ENCODE results near the gene NOBOX.
"Not testable (repeated sequence)": the region's sequence is repeated elsewhere in the genome, so short reads cannot be mapped to it uniquely, and the experiment has no call there.

Gene NOBOX

DNA sequence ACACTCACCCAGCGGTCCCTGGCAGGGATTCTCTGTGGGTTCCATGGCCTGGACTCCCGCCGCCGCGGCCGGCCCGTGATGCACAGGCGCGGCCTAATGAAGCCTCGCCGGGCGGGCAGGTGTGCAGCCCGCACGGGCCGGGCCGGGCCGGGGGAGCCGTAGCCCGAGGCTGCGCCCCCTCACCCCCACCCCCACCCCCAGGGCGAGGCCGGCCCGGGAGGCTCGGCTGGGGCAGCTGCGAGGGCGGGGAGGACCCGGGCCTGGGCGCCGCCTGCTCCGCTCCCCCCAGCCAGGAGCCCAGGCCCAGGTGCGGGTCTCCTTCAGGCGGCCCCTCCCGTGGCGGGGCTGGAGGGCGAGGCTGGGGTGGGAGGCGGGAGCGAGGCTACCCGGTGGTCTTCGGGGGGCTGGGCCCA lies at the start of gene NOBOX:
NOBOX (minus strand) TSS at position 45 of the 413 bp plus-strand sequence.
- DNase-seq = no peak

DNA sequence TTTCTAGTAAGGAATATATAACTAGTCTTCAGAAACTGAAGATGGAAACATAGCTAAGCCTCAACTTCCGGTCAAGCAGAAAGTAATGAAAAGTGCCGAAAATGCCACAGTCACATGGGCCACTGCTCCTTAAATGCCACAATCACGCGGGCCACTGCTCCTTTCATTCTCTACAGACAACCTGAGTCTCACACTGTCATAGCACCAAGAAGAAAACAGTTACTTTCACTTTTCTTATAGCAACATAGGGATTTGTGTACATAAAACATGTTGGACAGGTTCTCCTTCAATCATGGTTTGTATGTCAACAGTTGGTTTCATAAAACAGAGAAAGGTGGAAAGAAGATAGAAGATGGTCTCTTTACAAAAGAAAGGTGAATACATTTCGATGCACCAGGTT lies 48.6 kb upstream of the NOBOX start:
- DNase-seq = no peak

DNA sequence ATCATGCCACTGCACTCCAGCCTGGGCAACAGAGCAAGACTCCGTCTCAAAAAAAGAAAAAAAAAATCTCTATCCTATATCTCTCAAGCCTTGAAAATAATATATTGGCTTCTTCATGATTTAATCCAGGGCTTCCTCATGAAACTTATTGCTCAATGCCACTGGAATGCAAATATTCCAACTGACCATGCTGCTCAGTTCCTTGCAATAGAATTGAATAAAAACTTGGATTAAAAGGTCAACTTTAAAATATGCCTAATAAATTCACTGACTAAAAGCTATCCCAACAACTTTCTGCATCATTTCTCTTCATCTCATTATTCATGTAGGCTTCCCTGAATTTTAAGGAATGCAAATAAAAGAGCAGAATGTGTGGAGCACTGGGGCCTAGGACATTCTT lies 42.1 kb upstream of the NOBOX start:
- no peak for DNase-seq

DNA sequence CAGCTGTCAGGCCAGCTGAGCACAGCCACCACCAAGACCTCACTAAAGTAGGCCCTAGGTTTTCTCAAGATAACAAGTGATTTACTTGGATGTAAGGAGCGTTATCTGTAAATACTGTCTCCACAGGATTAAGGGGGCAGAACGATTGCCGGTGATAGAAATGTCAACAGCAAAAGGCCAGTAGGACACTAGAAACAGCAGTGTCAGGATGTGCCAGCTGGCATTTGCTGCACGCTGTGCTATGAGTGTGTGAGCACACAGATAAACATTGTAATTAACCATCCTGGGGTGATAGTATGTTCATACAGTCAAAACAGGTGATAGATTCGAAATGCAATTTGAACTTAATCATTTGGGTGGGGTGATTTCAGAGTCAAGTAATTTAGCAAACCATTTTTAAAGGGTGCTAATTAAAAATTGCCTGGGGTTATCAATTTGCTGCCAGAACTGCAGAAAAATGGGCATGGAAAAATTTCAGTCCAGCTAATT lies 36.3 kb upstream of the NOBOX start:
- DNase-seq = no peak

DNA sequence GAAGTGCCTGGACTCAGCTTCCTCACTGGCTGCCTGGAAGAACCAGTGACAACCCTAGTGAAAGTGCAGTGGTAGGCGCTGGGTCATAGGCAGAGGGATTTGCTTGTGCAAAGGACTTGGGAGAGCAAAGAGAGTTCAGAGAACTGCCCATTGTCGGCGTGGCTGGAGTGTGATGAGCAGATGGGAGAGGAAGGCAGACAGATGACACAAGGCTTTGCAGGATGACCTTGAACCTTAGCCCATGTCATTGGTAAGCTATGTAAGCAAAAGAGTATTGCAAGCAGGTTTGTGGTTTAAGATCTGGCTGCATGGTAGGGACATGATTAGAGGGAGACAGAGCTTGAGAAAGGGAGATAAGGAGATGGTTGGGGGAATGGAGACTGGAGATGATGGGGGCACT lies 35.3 kb upstream of the NOBOX start:
- DNase-seq = no peak

DNA sequence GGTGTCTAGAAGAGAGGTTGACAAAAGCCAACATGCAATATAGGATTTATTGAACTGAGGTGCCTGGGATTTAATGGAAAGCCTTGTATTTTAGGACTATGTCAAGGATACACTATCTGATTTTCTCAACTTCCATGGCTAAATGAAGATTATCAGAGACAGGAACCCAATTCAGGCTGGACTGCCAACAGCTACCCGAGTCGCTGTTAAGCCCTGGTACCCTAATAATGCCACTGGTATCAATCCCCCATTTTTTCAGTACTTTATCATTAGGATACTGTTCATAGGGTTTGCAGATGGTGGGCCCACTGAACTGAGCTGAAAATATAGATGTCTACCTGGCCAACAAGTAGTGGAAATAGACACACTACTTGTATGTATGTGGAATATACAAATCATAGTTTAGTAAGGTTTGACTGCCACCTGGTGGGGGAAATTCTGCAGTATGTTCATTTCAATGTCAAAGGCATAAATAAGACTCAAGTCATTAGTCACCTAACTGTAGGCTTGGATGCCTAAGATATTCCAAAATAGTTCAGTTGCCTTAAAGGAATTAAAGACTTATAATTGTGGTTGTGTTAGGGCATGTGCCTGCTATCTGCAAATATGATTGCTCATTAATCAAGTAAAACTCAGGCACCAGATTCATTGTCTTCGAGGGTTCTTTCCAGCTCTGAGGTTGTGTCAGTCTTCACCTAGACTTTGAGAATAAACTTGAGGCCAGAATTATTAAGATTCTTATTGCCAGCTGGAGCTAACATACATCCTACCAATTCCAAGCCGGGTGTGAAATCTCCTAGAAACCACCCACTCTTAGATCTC lies 34.1 kb upstream of the NOBOX start:
- no peak for DNase-seq

DNA sequence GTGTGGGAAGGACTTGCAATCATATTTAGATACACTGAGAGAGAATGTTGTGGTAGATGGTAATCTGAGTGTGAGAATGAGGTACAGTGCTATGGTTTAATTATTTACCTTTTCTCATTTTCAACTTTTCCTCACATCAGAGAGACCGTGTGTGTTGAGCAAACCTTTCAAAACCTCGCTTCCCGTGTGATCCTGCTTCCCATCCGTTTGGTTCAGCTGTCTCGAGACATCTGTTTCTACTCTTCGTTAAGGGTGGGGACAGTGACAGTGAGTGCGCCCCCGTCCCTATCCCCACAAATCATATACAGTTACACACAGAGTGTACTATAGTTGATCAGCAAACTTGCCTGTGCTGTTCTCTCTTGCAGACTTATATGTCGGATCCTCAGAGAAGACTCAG lies 33.0 kb upstream of the NOBOX start:
- DNase-seq = no peak

DNA sequence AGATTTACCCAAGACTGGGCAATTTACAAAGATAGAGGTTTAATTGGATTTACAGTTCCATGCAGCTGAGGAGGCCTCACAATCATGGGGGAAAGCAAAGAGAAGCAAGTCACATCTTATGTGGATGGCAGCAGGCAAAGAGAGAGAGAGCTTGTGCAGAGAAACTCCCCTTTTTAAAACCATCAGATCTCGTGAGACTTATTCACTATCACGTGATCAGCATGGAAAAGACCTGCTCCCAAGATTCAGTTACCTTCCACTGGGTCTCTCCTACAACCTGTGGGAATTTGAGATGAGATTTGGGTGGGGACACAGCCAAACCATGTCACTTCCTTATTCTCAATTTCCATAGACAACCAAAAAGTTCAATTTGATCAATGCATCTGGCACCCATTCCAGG lies 24.9 kb upstream of the NOBOX start:
- no peak for DNase-seq

DNA sequence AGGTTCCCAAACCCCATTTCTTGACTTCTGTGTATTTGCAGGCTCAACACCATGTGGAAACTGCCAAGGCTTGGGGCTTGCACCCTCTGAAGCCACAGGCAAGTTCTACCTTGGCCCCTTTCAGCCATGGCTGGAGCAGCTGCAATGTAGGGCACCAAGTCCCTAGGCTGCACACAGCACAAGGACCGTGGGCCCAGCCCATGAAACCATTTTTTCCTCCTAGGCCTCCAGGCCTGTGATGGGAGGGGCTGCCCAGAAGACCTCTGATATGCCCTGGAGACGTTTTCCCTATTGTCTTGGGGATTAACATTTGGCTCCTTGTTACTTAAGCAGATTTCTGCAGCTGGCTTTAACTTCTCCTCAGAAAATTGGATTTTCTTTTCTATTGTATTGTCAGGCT lies 24.0 kb upstream of the NOBOX start:
- DNase-seq = not testable (repeated sequence)

DNA sequence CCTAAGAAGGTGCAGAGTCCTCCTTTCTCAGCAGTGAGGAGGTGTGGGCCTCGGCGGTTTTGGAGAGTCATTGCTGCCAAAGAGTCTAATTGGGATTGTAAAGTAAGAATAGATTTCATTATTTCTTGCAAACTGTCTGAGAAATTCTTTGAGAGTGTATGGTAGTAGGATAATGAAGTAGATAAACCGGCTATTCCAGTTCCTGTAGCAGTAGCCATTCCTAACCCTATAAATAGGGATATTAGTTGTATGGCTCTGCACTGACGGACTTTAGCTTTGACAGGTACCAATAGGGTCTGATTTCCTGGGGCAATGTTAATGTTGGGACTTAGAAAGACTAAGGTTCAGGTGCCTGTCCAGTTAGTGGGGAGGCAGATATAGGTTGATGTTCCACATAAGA lies 15.4 kb upstream of the NOBOX start:
- DNase-seq = not testable (repeated sequence)

DNA sequence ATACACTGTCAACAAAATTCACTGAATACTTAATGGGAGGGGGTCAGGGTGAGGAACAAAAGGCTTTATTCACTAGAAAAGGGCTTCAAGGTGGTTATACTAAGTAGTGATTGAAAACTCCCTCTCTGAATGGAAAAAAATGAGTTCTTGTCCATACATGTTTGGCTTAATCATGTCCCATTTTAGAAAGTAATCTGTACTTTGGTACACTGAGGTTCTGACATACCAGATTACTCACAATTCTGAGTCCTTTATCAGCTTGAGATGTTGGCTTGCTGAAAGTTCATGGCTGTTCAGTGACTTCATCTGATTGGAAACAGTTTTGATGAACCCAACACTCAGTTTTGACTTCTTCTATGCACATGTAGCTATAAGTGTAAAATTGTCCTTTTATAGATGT lies 12.8 kb upstream of the NOBOX start:
- DNase-seq = no peak

DNA sequence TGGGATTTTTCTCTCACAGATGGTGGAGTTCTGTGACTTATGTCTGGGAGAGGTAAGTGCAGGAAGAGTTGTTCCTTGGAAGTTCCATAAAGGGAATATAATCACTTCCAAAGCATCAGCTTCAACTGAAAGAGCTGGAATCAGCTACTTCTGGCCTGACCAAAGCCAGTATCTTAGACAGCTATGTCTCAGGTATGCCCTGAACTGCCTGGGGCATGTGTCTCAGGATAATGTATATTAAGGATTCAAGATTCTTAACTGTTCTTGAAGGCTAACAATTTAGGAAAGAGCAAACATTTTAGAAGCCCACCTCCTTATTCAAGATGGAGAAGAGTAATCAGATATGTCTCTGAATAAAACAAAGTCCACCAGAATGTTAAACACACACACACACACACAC lies 12.4 kb upstream of the NOBOX start:
- no peak for DNase-seq

DNA sequence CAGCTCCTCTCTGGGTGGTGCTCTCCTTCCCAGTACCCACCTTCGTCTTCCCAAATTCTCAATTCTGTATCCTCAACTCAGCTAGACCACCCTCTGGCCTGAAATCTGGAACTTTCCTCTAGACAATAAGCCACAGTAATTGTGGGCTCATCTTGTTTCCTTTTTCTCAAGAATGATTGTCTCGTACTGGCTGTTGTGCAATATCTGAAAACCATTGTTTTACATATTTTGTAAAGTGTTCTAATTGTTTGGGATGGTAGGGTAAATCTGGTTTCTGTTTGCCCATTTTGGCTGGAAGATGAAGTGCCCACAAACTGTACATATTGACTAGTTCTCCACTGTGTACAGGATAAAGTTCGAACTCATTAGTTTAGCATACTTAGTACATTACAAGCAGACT lies 11.3 kb upstream of the NOBOX start:
- no peak for DNase-seq

DNA sequence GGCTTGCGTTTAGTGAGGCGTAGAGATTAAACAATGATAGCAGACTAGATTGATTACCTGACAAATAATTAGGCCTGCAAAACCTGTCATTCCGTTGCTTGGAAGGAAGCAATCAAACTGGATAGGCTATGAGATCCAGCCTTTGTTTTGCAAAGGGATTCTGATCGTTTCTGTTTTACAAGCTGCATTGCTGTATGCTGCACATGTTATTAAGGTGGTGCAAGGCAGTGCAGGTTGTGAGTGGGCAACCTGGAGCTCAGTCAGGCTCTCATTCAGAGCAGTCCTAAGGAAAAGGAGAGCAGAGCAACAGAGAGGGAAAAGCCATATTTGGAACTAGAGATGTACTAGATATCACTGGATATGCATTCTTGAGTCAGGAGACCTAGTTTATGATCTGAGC lies 6.9 kb upstream of the NOBOX start:
- no peak for DNase-seq

DNA sequence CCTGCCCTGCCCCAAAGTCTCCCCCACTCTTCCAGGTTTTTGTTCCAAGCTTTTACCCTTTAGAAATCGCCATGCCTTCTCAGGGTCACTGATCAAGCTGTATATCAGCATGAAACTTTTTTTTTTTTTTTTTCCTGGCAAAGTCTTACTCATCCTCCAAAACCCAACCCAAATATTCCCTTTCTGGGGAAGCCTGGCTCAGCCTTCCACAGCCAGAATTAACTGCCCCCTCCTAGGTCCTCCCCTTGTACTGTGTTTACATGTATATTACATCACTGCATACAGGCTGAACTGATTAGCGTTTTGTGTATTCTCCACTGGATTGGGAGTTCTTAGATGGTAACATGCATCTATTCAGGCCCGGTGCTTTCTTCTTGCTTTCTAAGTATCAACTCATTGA lies 4.6 kb upstream of the NOBOX start:
- no peak for DNase-seq

DNA sequence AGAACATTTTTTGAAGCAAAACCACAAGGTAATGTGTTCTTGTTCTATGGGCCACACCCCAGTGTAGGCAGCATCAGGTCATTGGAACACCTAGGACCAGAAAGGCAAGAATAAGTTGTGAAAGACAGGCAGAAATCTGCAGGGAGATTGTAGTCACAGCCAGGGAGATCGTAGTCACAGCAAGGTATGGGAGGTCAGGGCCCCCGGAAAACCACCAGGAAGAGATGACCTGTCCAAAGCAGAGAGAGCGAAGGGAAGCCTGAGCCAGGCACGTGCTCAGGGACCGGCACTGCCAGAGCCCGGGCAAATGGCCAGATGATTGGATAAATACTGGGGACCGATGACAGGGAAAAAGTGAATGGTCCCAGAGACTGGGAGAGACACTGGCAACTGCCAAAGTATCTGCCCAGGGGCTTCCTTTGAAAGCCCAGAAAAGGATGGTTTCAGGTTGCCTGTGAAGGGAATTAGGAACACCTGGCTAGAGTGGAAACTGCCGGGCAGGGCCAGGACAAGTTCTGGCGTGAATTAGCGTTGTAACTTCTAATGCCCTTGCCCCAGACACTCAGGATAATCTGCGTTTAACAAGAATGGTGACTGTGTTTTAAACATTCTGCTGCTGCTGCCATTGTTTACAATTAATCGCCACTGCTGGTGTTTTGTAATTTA lies 3.9 kb upstream of the NOBOX start:
- no peak for DNase-seq

DNA sequence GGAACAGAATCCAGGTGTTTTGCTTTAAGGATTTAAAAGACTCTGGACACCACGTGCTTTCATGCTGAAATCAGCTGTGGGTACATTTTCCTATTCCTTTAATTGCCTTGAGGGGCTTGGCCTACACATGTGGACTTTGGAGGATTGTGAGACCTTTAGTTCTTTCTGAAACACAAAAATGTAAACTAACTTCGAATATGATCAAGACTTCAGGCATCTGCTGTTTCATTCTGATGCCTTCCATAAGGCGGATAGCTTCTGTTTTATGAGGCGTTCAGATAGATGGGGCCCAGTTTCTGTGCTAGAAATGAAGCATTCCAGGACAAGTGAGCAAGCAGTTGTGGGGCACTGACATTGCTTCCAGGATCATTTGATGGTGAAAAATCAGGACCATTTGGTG lies 1.5 kb upstream of the NOBOX start:
- DNase-seq = no peak

DNA sequence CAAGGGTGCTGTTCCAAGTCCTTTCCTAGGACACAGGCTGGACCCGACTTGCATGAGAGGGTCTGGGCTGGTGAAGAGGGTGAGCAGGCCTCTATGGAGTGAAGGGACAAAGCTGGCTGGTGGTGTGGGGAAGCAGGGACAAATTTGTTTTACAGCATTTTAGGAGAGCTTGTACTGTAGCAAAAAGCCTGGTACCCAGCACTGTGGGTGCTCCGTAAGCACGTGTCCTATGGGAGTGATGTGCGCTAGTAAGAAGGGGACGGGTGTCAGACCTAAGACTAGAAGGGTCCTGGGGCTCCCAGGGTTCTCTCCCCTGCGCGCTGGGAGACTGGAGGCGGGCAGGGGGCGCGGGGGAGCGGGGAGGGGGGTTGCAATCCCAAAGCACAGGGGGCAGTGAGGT lies 391 bp downstream of the NOBOX start:
- DNase-seq = no peak

DNA sequence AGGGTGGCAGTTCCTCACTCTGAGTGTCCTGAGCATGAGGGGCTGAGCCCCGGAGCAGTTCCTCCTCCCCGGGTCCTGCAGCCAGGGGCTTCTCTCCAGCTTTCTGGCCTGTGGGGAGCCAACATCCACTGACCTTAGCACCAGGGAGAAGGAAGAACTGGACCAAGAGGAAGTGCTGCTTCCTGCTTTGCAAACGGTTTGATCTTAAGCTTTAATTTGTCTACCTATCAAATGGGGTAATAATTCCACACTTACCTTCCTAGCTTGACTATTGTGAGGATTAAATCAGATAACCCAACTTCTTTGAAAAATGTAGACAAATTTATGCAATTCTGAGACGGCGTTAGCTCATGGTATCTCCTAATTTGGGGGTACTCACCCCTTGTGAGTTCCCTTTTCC lies 2.0 kb downstream of the NOBOX start:
- DNase-seq = no peak

DNA sequence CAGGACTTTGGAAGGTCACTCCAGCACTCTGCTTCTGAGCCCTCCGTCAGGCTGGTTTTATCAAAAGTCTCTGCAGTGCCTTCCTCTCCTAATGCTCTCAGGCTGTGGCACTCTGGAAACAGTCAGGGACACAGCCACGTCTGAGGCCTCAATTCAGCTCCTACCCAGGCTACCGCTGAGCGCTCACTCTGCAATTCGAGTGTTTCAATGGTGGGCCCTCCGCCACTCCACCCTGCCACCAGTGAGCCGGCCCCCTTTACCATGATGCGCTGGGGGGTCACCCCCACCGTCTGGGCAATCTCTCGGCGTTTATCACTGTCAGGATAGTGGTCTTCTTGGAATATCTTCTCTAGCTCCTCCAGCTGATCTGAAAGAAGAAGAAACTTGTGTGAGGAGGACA lies 3.5 kb downstream of the NOBOX start:
- no peak for DNase-seq

DNA sequence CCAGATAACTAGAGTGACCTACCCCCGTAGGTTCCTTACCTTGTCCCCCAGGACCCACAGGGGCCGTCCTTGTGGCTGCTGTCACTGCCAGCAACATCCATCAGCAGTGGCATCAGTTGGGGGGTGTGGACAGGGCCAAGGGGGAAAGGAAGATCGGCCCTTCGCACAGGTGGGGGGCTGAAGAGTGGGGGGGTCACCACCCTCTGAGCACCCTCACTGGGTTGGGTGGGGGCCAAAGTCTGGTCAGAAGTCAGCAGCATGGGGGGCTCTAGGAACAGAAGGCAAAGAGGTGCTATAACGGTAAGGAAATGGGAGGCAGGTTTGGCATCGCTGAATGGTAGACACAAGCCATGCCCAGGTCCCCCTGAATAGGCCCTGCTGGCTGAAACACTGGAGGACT lies 4.6 kb downstream of the NOBOX start:
- DNase-seq = no peak

DNA sequence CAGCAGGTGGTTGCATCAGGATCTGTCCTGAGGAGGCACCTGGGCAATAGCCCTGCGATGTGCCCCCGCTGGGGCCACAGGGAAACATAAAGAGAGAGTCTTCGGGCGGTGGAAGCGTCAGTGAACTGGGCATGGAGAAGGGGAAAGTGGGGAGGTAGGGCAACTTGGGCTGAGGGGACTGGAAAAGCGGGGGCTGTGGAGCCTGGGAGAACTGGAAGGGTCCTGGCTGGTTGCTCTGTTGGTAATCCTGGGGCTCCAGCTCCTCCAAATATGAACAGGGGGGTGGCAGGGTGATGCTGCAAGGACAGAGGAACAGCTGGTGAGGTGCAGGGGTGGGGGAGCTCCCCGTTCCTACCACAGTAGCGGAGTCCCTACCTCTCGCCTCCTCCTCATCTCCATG lies 5.2 kb downstream of the NOBOX start:
- no peak for DNase-seq

DNA sequence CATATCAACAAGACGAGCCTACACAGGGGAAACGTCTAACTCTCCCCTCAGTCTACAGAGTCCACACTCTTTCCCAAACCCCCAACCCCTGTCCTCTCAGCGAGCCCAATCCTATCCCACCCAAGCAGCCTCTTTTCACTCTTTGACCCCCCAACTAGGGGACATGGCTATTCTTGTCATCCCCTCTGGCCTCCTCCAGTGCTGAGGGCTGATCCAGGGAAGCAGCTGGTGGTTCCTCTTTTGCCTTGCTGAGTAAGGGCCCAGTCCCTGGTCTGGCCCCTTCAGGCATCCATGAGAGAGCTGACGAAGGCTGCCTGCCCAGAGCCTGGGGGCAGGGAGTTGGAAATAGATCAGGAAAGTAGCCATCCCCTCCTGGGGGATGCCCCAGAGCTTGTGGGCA lies 6.4 kb downstream of the NOBOX start:
- DNase-seq = no peak

DNA sequence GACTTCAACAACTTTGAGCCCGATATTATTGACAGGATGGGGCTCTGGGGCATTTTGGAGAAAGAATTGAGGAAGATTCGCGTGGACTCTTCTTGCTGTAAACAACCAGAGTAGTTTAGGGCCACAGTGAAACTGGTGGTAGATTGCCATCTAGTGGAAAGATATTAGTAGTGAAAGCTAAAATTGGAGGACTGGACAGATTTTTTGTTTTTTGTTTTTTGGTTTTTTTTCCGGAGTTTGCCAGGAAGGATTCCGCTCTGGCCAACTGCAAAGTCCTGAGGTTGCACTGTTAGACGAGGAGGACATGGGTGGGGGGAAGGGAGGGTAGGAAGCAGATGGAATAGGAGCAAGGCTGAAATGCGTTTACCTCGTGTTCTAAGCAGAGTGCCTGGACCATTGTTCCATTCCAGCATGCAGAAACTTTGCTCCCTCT lies 11.7 kb downstream of the NOBOX start:
- no peak for DNase-seq

DNA sequence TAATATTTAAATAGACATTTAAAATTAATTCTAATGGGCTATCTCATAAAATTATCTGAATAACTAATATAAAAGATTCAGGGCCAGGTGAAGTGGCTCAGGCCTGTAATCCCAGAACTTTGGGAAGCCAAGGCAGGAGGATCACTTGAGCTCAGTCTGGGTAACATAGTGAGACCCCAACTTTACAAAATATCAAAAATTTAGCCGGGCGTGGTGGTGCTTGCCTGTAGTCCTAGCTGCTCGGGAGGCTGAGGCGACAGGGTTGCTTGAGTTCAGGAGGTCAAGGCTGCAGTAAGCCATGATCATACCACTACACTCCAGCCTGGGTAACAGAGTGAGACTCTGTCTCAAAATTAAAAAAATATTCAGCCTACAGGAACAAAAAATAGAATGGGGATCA lies 12.5 kb downstream of the NOBOX start:
- no peak for DNase-seq
